Smooth muscle cell (in vitro differentiated cells): ENCODE data around the gene OR7C2. TPM values are rescaled to one million over a fixed set of nuclear protein-coding genes. Genes with fewer than 3 reads are reported as not detected.

Source experiments
- DNase-seq: peaks from one replicate; lab custom pipeline; 2025; ENCODE audit not compliant: unreplicated experiment; lab: John Stamatoyannopoulos, UW
- H2AFZ ChIP-seq: fragments of 200-600 bp; sonication (generic); 2 replicates; pipeline ENCODE4 v1.6.0; 2016; ENCODE audit warnings: antibody characterized with exemption, low read depth, mild to moderate bottlenecking
- H3F3A ChIP-seq: fragments of 200-600 bp; sonication (generic); 2 replicates; pipeline ENCODE4 v1.6.0; 2017; ENCODE audit warnings: antibody characterized with exemption, low read depth
- H3K27ac ChIP-seq: fragments of 200-600 bp; sonication (generic); 2 replicates; pipeline ENCODE4 v1.5.1; 2016; ENCODE audit warnings: low read depth, mild to moderate bottlenecking
- H3K27me3 ChIP-seq: fragments of 200-600 bp; sonication (generic); 2 replicates; pipeline ENCODE4 v1.6.1; 2016; ENCODE audit warnings: low read depth, mild to moderate bottlenecking
- H3K36me3 ChIP-seq: fragments of 200-600 bp; sonication (generic); 2 replicates; pipeline ENCODE4 v1.5.1; 2016; ENCODE audit warnings: low read depth
- H3K4me1 ChIP-seq: fragments of 200-600 bp; sonication (generic); 2 replicates; pipeline ENCODE4 v1.5.1; 2016; ENCODE audit warnings: low read depth
- H3K4me2 ChIP-seq: fragments of 200-600 bp; sonication (generic); 2 replicates; pipeline ENCODE4 v1.6.0; 2016; ENCODE audit warnings: mild to moderate bottlenecking
- H3K4me3 ChIP-seq: fragments of 200-600 bp; sonication (generic); 2 replicates; pipeline ENCODE4 v1.5.1; 2016; ENCODE audit warnings: mild to moderate bottlenecking
- H3K79me2 ChIP-seq: fragments of 200-600 bp; sonication (generic); 2 replicates; pipeline ENCODE4 v1.6.0; 2016; ENCODE audit warnings: low read depth, mild to moderate bottlenecking
- H3K9ac ChIP-seq: fragments of 200-600 bp; sonication (generic); 2 replicates; pipeline ENCODE4 v1.6.0; 2016; ENCODE audit warnings: low read depth
- H3K9me3 ChIP-seq: fragments of 200-600 bp; sonication (generic); replicated peaks from 2 replicates; pipeline ENCODE4 v1.5.1; 2016; ENCODE audit warnings: low read depth
- H4K20me1 ChIP-seq: fragments of 200-600 bp; sonication (generic); 2 replicates; pipeline ENCODE4 v1.6.0; 2016; ENCODE audit warnings: low read depth
- CTCF ChIP-seq: fragments of 200-600 bp; sonication (generic); IDR thresholded peaks from 2 replicates; pipeline ENCODE4 v1.5.1; 2017; ENCODE audit warnings: borderline replicate concordance, mild to moderate bottlenecking, antibody characterized with exemption; ENCODE audit not compliant: insufficient read depth, poor library complexity, severe bottlenecking
- WGBS: methylation state at CpG from one replicate; pipeline ENCODE4 v1.1.7; 2016; ENCODE audit warnings: low lambda C conversion rate; 5-methylcytosine and 5-hydroxymethylcytosine counted together
- polyA plus RNA-seq: library from polyadenylated mRNA; unstranded; fragments of >200 nt; fragmentation: Nextera tagmentation; extraction: Ambion mirVana; gene quantifications from 2 replicates; pipeline ENCODE4 v1.2.1, GENCODE V29; 2016
- total RNA-seq: library from RNA; depleted of rRNA; stranded (reverse); fragments of >200 nt; gene quantifications from 2 replicates; pipeline ENCODE4 v1.2.3, GENCODE V29; 2014

The OR7C2 gene
- total RNA-seq (not detected in 2 replicates), polyA plus RNA-seq (not detected in 2 replicates)

- 87% methylated on average over 6 of the region's 6 CpGs for WGBS
- DNase-seq, result no peak
- H3K79me2 ChIP-seq, result no peaks in the 10 kb centered on the region
Measured at GRCh38 chr19:14941189-14941588, at the start of gene OR7C2. TSS of gene OR7C2 (plus strand) at chr19:14941489. CDS start at chr19:14941489, 0 bp downstream.

GRCh38 chr19:14901675-14902260, 39.5 kb upstream of the OR7C2 start:
- no peak for DNase-seq
- Histone ChIP-seq H2AFZ (no peak overlapping the region), H3F3A (no peaks in the 10 kb centered on the region), H3K4me2 (no peak overlapping the region), H3K4me1 (no peaks in the 10 kb centered on the region), H3K79me2 (no peaks in the 10 kb centered on the region), H3K27ac (no peak overlapping the region), H3K27me3 (no peaks in the 10 kb centered on the region), H3K4me3 (no peak overlapping the region), H3K9me3 (no peaks in the 10 kb centered on the region), H3K9ac (no peak overlapping the region), H4K20me1 (no peaks in the 10 kb centered on the region), H3K36me3 (no peaks in the 10 kb centered on the region)
- WGBS, result 12% methylated on average over 2 of the region's 2 CpGs
- no peak for TF ChIP-seq CTCF

More at GRCh38 chr19:14941189-14941588, at the start of gene OR7C2:
- H3K4me2 ChIP-seq, result no peak within 1 kb of the TSS
- H3K36me3 ChIP-seq, result no peaks in the 10 kb centered on the region
- no peaks in the 10 kb centered on the region for H3K4me1 ChIP-seq
- H2AFZ ChIP-seq, result no peak within 1 kb of the TSS
- H3K9me3 ChIP-seq, result no peaks in the 10 kb centered on the region
- no peaks in the 10 kb centered on the region for H3F3A ChIP-seq
- H3K9ac ChIP-seq, result no peak within 1 kb of the TSS
- H3K27ac ChIP-seq, result no peak within 1 kb of the TSS
- no peak within 1 kb of the TSS for H3K4me3 ChIP-seq
- no peak for TF ChIP-seq CTCF
- no peaks in the 10 kb centered on the region for H4K20me1 ChIP-seq
- H3K27me3 ChIP-seq, result no peaks in the 10 kb centered on the region

GRCh38 chr19:14906711-14907110, 34.6 kb upstream of the OR7C2 start:
- Histone ChIP-seq H3F3A (no peaks in the 10 kb centered on the region), H3K9me3 (no peaks in the 10 kb centered on the region), H3K79me2 (no peaks in the 10 kb centered on the region), H2AFZ (no peak overlapping the region), H3K9ac (no peak overlapping the region), H3K4me3 (no peak overlapping the region), H3K27me3 (no peaks in the 10 kb centered on the region), H3K4me2 (no peak overlapping the region), H3K4me1 (no peaks in the 10 kb centered on the region), H3K36me3 (no peaks in the 10 kb centered on the region), H4K20me1 (no peaks in the 10 kb centered on the region), H3K27ac (no peak overlapping the region)
- TF ChIP-seq CTCF, result no peak
- DNase-seq, result no peak
- 76% methylated on average over 4 of the region's 4 CpGs for WGBS

GRCh38 chr19:14915116-14915515, 26.2 kb upstream of the OR7C2 start:
- no peaks in the 10 kb centered on the region for H3K36me3 ChIP-seq
- DNase-seq, result no peak
- H3K79me2 ChIP-seq, result no peaks in the 10 kb centered on the region
- no peaks in the 10 kb centered on the region for H3K27me3 ChIP-seq
- TF ChIP-seq CTCF, result no peak
- no peak overlapping the region for H3K4me2 ChIP-seq
- no peak overlapping the region for H2AFZ ChIP-seq
- no peak overlapping the region for H3K27ac ChIP-seq
- no peak overlapping the region for H3K4me3 ChIP-seq
- no peak overlapping the region for H3K9ac ChIP-seq
- 69% methylated on average over 6 of the region's 6 CpGs for WGBS
- H4K20me1 ChIP-seq, result no peaks in the 10 kb centered on the region
- no peaks in the 10 kb centered on the region for H3K9me3 ChIP-seq
- H3F3A ChIP-seq, result no peaks in the 10 kb centered on the region
- no peaks in the 10 kb centered on the region for H3K4me1 ChIP-seq
